Measurements from ENCODE around the gene DBH.

Gene DBH

GRCh38 chr9:133704711-133705181, 68.6 kb downstream of the DBH start:
- Histone ChIP-seq H3K9me3 (ENCODE audit: insufficient read depth, low read length) (no peaks in the 10 kb centered on the region), H2AFZ (ENCODE audit: low read depth, low read length, severe bottlenecking) (no peak overlapping the region), H3K27me3 (ENCODE audit: low read length) (no peaks in the 10 kb centered on the region), H3K4me3 (ENCODE audit: insufficient read depth, low read length, poor library complexity, severe bottlenecking) (no peak overlapping the region), H3K9me2 (replicated peaks; ENCODE audit: insufficient read depth, low read length) (no peaks in the 10 kb centered on the region), H3F3A (ENCODE audit: insufficient read depth) (no peaks in the 10 kb centered on the region), H3K79me2 (ENCODE audit: insufficient read depth, low read length) (no peaks in the 10 kb centered on the region), H4K20me1 (ENCODE audit: low read depth, low read length) (no peaks in the 10 kb centered on the region), H3K9ac (ENCODE audit: low read length) (no peak overlapping the region), H3K4me2 (ENCODE audit: low read depth, low read length, poor library complexity, severe bottlenecking) (no peak overlapping the region), H3K27ac (ENCODE audit: low read depth, low read length) (no peak overlapping the region), H3K36me3 (ENCODE audit: low read length) (no peaks in the 10 kb centered on the region)
- no peak for TF ChIP-seq CTCF (IDR thresholded peaks at IDR 0.05; ENCODE audit: insufficient read depth, low read length, poor library complexity, severe bottlenecking)
- TF ChIP-seq EZH2phosphoT487 (conservative IDR thresholded peaks at IDR 0.05; ENCODE audit: low read length): no peak

GRCh38 chr9:133705576-133705975, 69.4 kb downstream of the DBH start:
- Histone ChIP-seq H3K27me3 (ENCODE audit: low read length) (no peaks in the 10 kb centered on the region), H3K9me3 (ENCODE audit: insufficient read depth, low read length) (no peaks in the 10 kb centered on the region), H3K36me3 (ENCODE audit: low read length) (no peaks in the 10 kb centered on the region), H3K27ac (ENCODE audit: low read depth, low read length) (no peak overlapping the region), H3K79me2 (ENCODE audit: insufficient read depth, low read length) (no peaks in the 10 kb centered on the region), H3K9me2 (replicated peaks; ENCODE audit: insufficient read depth, low read length) (no peaks in the 10 kb centered on the region), H3F3A (ENCODE audit: insufficient read depth) (no peaks in the 10 kb centered on the region), H3K9ac (ENCODE audit: low read length) (no peak overlapping the region), H4K20me1 (ENCODE audit: low read depth, low read length) (no peaks in the 10 kb centered on the region), H3K4me2 (ENCODE audit: low read depth, low read length, poor library complexity, severe bottlenecking) (no peak overlapping the region), H3K4me3 (ENCODE audit: insufficient read depth, low read length, poor library complexity, severe bottlenecking) (no peak overlapping the region), H2AFZ (ENCODE audit: low read depth, low read length, severe bottlenecking) (no peak overlapping the region)
- TF ChIP-seq EZH2phosphoT487 (conservative IDR thresholded peaks at IDR 0.05; ENCODE audit: low read length) (no peak), CTCF (IDR thresholded peaks at IDR 0.05; ENCODE audit: insufficient read depth, low read length, poor library complexity, severe bottlenecking) (no peak)

GRCh38 chr9:133706307-133707050, 70.3 kb downstream of the DBH start:
- no peak overlapping the region for H3K9ac ChIP-seq (ENCODE audit: low read length)
- TF ChIP-seq CTCF (IDR thresholded peaks at IDR 0.05; ENCODE audit: insufficient read depth, low read length, poor library complexity, severe bottlenecking) (no peak), EZH2phosphoT487 (conservative IDR thresholded peaks at IDR 0.05; ENCODE audit: low read length) (no peak)
- H3K9me3 ChIP-seq (ENCODE audit: insufficient read depth, low read length): no peaks in the 10 kb centered on the region
- no peak overlapping the region for H3K27ac ChIP-seq (ENCODE audit: low read depth, low read length)
- no peaks in the 10 kb centered on the region for H4K20me1 ChIP-seq (ENCODE audit: low read depth, low read length)
- no peaks in the 10 kb centered on the region for H3K79me2 ChIP-seq (ENCODE audit: insufficient read depth, low read length)
- no peaks in the 10 kb centered on the region for H3K27me3 ChIP-seq (ENCODE audit: low read length)
- H3K4me2 ChIP-seq (ENCODE audit: low read depth, low read length, poor library complexity, severe bottlenecking): no peak overlapping the region
- H3K36me3 ChIP-seq (ENCODE audit: low read length): no peaks in the 10 kb centered on the region
- no peaks in the 10 kb centered on the region for H3K9me2 ChIP-seq (replicated peaks; ENCODE audit: insufficient read depth, low read length)
- no peaks in the 10 kb centered on the region for H3F3A ChIP-seq (ENCODE audit: insufficient read depth)
- no peak overlapping the region for H3K4me3 ChIP-seq (ENCODE audit: insufficient read depth, low read length, poor library complexity, severe bottlenecking)
- no peak overlapping the region for H2AFZ ChIP-seq (ENCODE audit: low read depth, low read length, severe bottlenecking)
